ENCODE data around the gene SMCHD1. TPM values are rescaled to one million over a fixed set of nuclear protein-coding genes. Genes with fewer than 3 reads are reported as not detected.

The SMCHD1 gene
- polyA plus RNA-seq, 2 of the 4 experiments (the other 2 are of a cell fraction): 15.5 to 25.5 TPM

DNA sequence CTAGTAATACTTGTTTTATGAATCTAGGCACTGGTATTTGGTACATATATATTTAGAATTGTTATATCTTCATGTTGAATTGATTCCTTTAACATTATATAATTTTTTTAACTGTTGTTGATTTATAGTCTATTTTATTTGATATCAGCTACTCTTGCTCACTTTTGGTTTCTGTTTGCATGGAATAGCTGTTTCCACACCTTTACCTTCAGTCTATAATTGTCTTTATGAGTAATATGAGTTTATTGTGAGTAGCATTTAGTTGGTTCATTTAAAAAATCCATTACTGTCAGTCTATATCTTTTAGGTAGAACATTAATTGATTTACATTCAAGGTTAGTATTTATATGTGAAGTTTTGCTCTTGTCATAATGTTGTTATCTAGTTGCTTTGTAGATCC, 58.6 kb downstream of the SMCHD1 start:
- Histone ChIP-seq H3K4me1 (no peaks in the 10 kb centered on the region), H3K27ac (no peak overlapping the region), H3K4me3 (no peak overlapping the region), H3K4me2 (no peak overlapping the region), H3K9me3 (no peaks in the 10 kb centered on the region)
- CTCF ChIA-PET: no interaction called here
- FAIRE-seq (no peak), DNase-seq (ENCODE audit: low read depth in 1 of 2, low spot score in 1 of 2) (no peak), ATAC-seq (no peak)
- no peak for TF ChIP-seq HDAC2 (IDR thresholded peaks at IDR 0.05)
- TF ChIP-seq, protein P1, sequence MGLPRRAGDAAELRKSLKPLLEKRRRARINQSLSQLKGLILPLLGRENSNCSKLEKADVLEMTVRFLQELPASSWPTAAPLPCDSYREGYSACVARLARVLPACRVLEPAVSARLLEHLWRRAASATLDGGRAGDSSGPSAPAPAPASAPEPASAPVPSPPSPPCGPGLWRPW (IDR thresholded peaks at IDR 0.05): no peak
- TF ChIP-seq, protein P2, sequence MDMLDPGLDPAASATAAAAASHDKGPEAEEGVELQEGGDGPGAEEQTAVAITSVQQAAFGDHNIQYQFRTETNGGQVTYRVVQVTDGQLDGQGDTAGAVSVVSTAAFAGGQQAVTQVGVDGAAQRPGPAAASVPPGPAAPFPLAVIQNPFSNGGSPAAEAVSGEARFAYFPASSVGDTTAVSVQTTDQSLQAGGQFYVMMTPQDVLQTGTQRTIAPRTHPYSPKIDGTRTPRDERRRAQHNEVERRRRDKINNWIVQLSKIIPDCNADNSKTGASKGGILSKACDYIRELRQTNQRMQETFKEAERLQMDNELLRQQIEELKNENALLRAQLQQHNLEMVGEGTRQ (IDR thresholded peaks at IDR 0.05): no peak
- no peak for TF ChIP-seq JUN (IDR thresholded peaks at IDR 0.05)
- no peak for TF ChIP-seq RFX5 (IDR thresholded peaks at IDR 0.05)
- POLR2A ChIA-PET: interaction anchor here (0.5 kb wide), 1 partner anchor 45 kb away, joined by 3 read pairs; no protein-coding TSS in a partner anchor

- Histone ChIP-seq H3K9me3 (no peaks in the 10 kb centered on the region), H3K4me3 (no peak overlapping the region), H3K4me2 (no peak overlapping the region), H3K4me1 (no peaks in the 10 kb centered on the region), H3K27ac (no peak overlapping the region)
- CTCF ChIA-PET: no interaction called here
- DNase-seq (ENCODE audit: low read depth in 1 of 2, low spot score in 1 of 2): no peak
- POLR2A ChIA-PET: no interaction called here
- 85% methylated on average over 3 of the region's 3 CpGs for WGBS (ENCODE audit: missing lambda C conversion rate)
- TF ChIP-seq EHMT2 (IDR thresholded peaks at IDR 0.05; ENCODE audit: low read depth) (no peak), HOXB5 (CRISPR knock-in tag; IDR thresholded peaks at IDR 0.05) (no peak), SMC3 (IDR thresholded peaks at IDR 0.05) (no peak), JUN (IDR thresholded peaks at IDR 0.05) (no peak), RFX5 (IDR thresholded peaks at IDR 0.05) (no peak), BCL3 (IDR thresholded peaks at IDR 0.05) (no peak), POLR2AphosphoS2 (conservative IDR thresholded peaks at IDR 0.05; ENCODE audit: low read length) (no peak), MYC (IDR thresholded peaks at IDR 0.05; ENCODE audit: borderline replicate concordance, low read length) (no peak), TFCP2L1 (CRISPR knock-in tag; IDR thresholded peaks at IDR 0.05) (no peak), SREBF2 (IDR thresholded peaks at IDR 0.05) (no peak), NFE2L2 (conservative IDR thresholded peaks at IDR 0.05; ENCODE audit: low read length) (no peak), FOXS1 (CRISPR knock-in tag; IDR thresholded peaks at IDR 0.05) (no peak)
- TF ChIP-seq, protein P3, sequence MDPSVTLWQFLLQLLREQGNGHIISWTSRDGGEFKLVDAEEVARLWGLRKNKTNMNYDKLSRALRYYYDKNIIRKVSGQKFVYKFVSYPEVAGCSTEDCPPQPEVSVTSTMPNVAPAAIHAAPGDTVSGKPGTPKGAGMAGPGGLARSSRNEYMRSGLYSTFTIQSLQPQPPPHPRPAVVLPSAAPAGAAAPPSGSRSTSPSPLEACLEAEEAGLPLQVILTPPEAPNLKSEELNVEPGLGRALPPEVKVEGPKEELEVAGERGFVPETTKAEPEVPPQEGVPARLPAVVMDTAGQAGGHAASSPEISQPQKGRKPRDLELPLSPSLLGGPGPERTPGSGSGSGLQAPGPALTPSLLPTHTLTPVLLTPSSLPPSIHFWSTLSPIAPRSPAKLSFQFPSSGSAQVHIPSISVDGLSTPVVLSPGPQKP (IDR thresholded peaks at IDR 0.05; ENCODE audit: low read depth, low read length): no peak
- no peak for ATAC-seq
- FAIRE-seq: no peak
Observed at GRCh38 chr18:2715990-2716389, 60.5 kb downstream of the SMCHD1 start.

DNA sequence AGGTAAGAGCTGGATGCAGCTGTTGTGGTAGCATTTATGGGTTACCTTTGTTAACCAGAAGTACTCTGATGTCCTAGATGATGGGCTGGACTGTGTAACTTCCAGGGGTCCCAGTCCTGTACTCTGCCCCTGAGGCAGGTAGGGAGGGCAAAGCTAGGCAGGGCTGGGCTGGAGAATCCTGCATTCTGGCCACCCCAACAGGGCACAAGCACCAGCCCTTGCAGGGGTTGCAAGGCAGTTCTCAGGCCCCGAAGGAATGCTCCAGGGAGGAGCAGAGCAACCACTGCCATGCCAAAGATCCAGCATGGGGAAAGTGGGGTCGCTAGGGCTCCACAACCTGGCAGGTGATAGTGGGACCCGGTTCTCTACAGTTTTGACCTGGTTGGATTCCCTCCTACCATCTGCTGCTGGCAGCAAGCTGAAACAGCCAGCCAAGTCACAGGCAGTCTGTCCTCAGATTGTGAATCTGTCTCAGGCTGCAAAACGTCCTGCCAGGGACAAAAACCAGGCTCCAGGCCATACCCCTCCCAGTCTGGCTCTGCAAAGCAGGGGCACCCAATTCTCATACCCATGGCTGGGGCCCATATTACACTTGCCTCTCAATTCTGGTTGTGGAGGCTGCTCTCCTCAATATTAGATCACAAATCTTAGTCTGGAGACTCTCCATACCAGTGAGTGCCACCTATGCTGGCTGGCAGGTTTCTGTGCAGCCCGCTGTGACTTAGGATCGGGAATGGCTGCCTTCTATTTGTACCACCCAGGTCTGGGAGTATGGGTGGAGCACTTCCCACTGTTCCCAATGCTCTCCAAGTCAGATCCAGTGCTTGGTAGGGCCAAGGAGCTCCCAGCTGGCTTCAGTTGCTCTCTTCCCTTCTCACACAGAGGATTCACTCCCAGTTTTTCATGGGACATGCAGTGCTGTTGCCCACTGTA, 61.1 kb downstream of the SMCHD1 start:
- ChIA-PET POLR2A (no interaction called here), CTCF (no interaction called here)
- TF ChIP-seq KDM1A (IDR thresholded peaks at IDR 0.05; ENCODE audit: low read depth) (no peak), PHF8 (IDR thresholded peaks at IDR 0.05; ENCODE audit: borderline replicate concordance, low read depth) (no peak), POLR2AphosphoS2 (conservative IDR thresholded peaks at IDR 0.05; ENCODE audit: low read length) (no peak), TP53 (CRISPR knock-in tag; IDR thresholded peaks at IDR 0.05) (no peak), RAD21 (conservative IDR thresholded peaks at IDR 0.05 in 1 of 2, IDR thresholded peaks at IDR 0.05 in 1 of 2) (no peak), HOXA7 (CRISPR knock-in tag; IDR thresholded peaks at IDR 0.05) (no peak), EP300 (IDR thresholded peaks at IDR 0.05) (no peak), NPAS2 (CRISPR knock-in tag; IDR thresholded peaks at IDR 0.05; ENCODE audit: borderline replicate concordance) (no peak), NFE2L2 (conservative IDR thresholded peaks at IDR 0.05; ENCODE audit: low read length) (no peak), ZC3H11A (IDR thresholded peaks at IDR 0.05) (no peak), JUN (IDR thresholded peaks at IDR 0.05) (no peak), FOSB (CRISPR knock-in tag; IDR thresholded peaks at IDR 0.05) (no peak), RNF2 (IDR thresholded peaks at IDR 0.05; ENCODE audit: borderline replicate concordance, low read depth) (no peak), HOXB5 (CRISPR knock-in tag; IDR thresholded peaks at IDR 0.05) (no peak)
- Histone ChIP-seq H3K4me1 (no peaks in the 10 kb centered on the region), H3K4me3 (no peak overlapping the region), H3K4me2 (no peak overlapping the region), H3K27ac (no peak overlapping the region), H3K9me3 (no peaks in the 10 kb centered on the region)
- WGBS (ENCODE audit: missing lambda C conversion rate): 100% methylated on average over 4 of the region's 6 CpGs
- FAIRE-seq (no peak), ATAC-seq (no peak), DNase-seq (ENCODE audit: low read depth in 1 of 2, low spot score in 1 of 2) (no peak)

Measured in A549 (cell line).